Neural progenitor cell (in vitro differentiated cells): Measurements from ENCODE around the gene ZNF664. TPM values are rescaled to one million over a fixed set of nuclear protein-coding genes. Genes with fewer than 3 reads are reported as not detected.

Experiments used
- DNase-seq: peaks from one replicate; pipeline ENCODE4 v3.0.0-alpha.2; 2016; ENCODE audit warnings: low spot score
- H2AFZ ChIP-seq: fragments of 200-600 bp; sonication (generic); replicated peaks from 2 replicates; pipeline ENCODE4 v1.6.1; 2016; ENCODE audit warnings: antibody characterized with exemption
- H3F3A ChIP-seq: fragments of 200-600 bp; sonication (generic); 2 replicates; pipeline ENCODE4 v1.6.1; 2016; ENCODE audit warnings: antibody characterized with exemption, low read depth
- H3K27ac ChIP-seq: fragments of 200-600 bp; sonication (generic); 2 replicates; pipeline ENCODE4 v1.5.1; 2016; ENCODE audit warnings: mild to moderate bottlenecking
- H3K27me3 ChIP-seq: fragments of 200-600 bp; sonication (generic); 2 replicates; pipeline ENCODE4 v1.6.1; 2016; ENCODE audit warnings: mild to moderate bottlenecking, moderate library complexity
- H3K36me3 ChIP-seq: fragments of 200-600 bp; sonication (generic); 2 replicates; pipeline ENCODE4 v1.5.1; 2016
- H3K4me1 ChIP-seq: fragments of 200-600 bp; sonication (generic); 2 replicates; pipeline ENCODE4 v1.6.1; 2016; ENCODE audit warnings: mixed run types
- H3K4me2 ChIP-seq: fragments of 200-600 bp; sonication (generic); 2 replicates; pipeline ENCODE4 v1.6.1; 2016
- H3K4me3 ChIP-seq: fragments of 200-600 bp; sonication (generic); 2 replicates; pipeline ENCODE4 v1.5.1; 2016
- H3K79me2 ChIP-seq: fragments of 200-600 bp; sonication (generic); 2 replicates; pipeline ENCODE4 v1.6.1; 2016; ENCODE audit warnings: low read depth
- H3K9ac ChIP-seq: fragments of 200-600 bp; sonication (generic); 2 replicates; pipeline ENCODE4 v1.6.1; 2016
- H3K9me3 ChIP-seq: fragments of 200-600 bp; sonication (generic); 2 replicates; pipeline ENCODE4 v1.5.1; 2016; ENCODE audit warnings: low read depth
- H4K20me1 ChIP-seq: fragments of 200-600 bp; sonication (generic); 2 replicates; pipeline ENCODE4 v1.6.1; 2016; ENCODE audit warnings: low read depth
- H3K27ac Mint-ChIP-seq: 3 replicates; pipeline ENCODE4 v1.8.0; 2021; ENCODE audit warnings: mixed read lengths
- H3K27me3 Mint-ChIP-seq: 2 replicates; pipeline ENCODE4 v1.8.0; 2022; ENCODE audit warnings: low read depth, mild to moderate bottlenecking, inconsistent platforms, moderate library complexity, mixed read lengths; ENCODE audit not compliant: insufficient read depth
- H3K36me3 Mint-ChIP-seq: 3 replicates; pipeline ENCODE4 v1.8.0; 2021; ENCODE audit warnings: mixed read lengths
- H3K4me1 Mint-ChIP-seq: 3 replicates; pipeline ENCODE4 v1.8.0; 2021; ENCODE audit warnings: mixed read lengths
- H3K4me3 Mint-ChIP-seq: 3 replicates; pipeline ENCODE4 v1.8.0; 2021; ENCODE audit warnings: mild to moderate bottlenecking, moderate library complexity, mixed read lengths
- H3K9me3 Mint-ChIP-seq: 3 replicates; pipeline ENCODE4 v1.8.0; 2020; ENCODE audit warnings: mixed read lengths
- CTCF ChIP-seq: fragments of 200-600 bp; sonication (generic); IDR thresholded peaks from 2 replicates; pipeline ENCODE4 v1.5.1; 2017; ENCODE audit warnings: antibody characterized with exemption, mild to moderate bottlenecking
- EZH2 ChIP-seq: fragments of 200-600 bp; sonication (generic); IDR thresholded peaks from 2 replicates; pipeline ENCODE4 v1.6.1; 2017; ENCODE audit warnings: antibody characterized with exemption, mild to moderate bottlenecking, moderate library complexity
- EZH2phosphoT487 ChIP-seq: fragments of 200-600 bp; sonication (generic); IDR thresholded peaks from 2 replicates; pipeline ENCODE4 v1.6.1; 2017; ENCODE audit warnings: antibody characterized with exemption
- total RNA-seq: library from RNA; depleted of rRNA; stranded (reverse); fragments of >200 nt; gene quantifications from 2 replicates; pipeline ENCODE4 v1.2.3, GENCODE V29; 2015; ENCODE audit warnings: low replicate concordance

Gene ZNF664
- 133 and 172 TPM in 2 replicates for total RNA-seq

GRCh38 chr12:123972457-123973401 lies at the start of gene ZNF664, which contains the start of gene CCDC92:
ZNF664 (plus strand) TSS chr12:123973215; CDS start chr12:124012145, 38,930 bp downstream.
CCDC92 (minus strand) TSS chr12:123972831; CDS start chr12:123944305, 28,526 bp downstream.
- Histone ChIP-seq H3K27ac (peak within 1 kb of the TSS; percentile 85), H3K27me3 (peaks cover 46% of the 10 kb centered on the region), H2AFZ (peak within 1 kb of the TSS; percentile 65), H3K79me2 (peaks cover 53% of the 10 kb centered on the region), H3K9ac (peak within 1 kb of the TSS; percentile 40), H4K20me1 (peaks cover 79% of the 10 kb centered on the region), H3K4me3 (peak within 1 kb of the TSS; percentile 96), H3K4me1 (peaks cover 21% of the 10 kb centered on the region), H3K9me3 (no peaks in the 10 kb centered on the region), H3F3A (peaks cover 31% of the 10 kb centered on the region), H3K4me2 (peak within 1 kb of the TSS; percentile 93), H3K36me3 (peaks cover 11% of the 10 kb centered on the region)
- Mint-ChIP-seq H3K27ac (peak within 1 kb of the TSS; percentile 91), H3K4me3 (peak within 1 kb of the TSS; percentile 99), H3K4me1 (peaks cover 27% of the 10 kb centered on the region), H3K27me3 (no peaks in the 10 kb centered on the region), H3K9me3 (no peaks in the 10 kb centered on the region), H3K36me3 (peaks cover 18% of the 10 kb centered on the region)
- TF ChIP-seq EZH2phosphoT487: no peak
- TF ChIP-seq CTCF: peak; percentile 37
- no peak for TF ChIP-seq EZH2
- peak; percentile 99 for DNase-seq

DNA sequence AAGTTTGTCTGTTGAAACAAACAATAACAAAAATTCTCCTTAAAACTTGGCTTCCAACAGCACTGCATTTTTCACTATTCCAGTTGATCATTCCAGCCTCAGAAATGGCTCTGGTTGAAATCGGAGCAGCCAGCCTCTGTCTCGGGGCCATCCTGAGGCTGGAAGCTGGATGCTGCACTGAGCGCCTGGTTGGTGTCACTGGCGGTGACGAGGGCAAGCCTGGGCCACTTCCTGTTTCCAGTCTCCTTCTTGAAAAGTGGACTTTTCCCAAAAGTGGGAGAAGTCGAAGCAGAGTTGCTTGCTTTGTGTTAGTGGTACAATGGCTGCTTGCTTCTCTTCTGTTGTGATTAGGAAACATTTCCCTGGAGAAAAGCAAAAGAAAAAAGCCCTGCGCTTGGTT lies 49.1 kb upstream of the ZNF664 start:
- Mint-ChIP-seq H3K27me3 (peaks cover 2% of the 10 kb centered on the region), H3K4me1 (peaks cover 4% of the 10 kb centered on the region), H3K9me3 (no peaks in the 10 kb centered on the region), H3K27ac (no peak overlapping the region), H3K36me3 (no peaks in the 10 kb centered on the region), H3K4me3 (no peak overlapping the region)
- Histone ChIP-seq H3K27ac (no peak overlapping the region), H3K4me1 (no peaks in the 10 kb centered on the region), H3F3A (no peaks in the 10 kb centered on the region), H2AFZ (no peak overlapping the region), H3K79me2 (no peaks in the 10 kb centered on the region), H3K27me3 (peaks cover 36% of the 10 kb centered on the region), H3K36me3 (no peaks in the 10 kb centered on the region), H3K4me2 (no peak overlapping the region), H3K4me3 (no peak overlapping the region), H3K9ac (no peak overlapping the region), H3K9me3 (no peaks in the 10 kb centered on the region), H4K20me1 (no peaks in the 10 kb centered on the region)
- TF ChIP-seq EZH2phosphoT487 (no peak), CTCF (no peak), EZH2 (no peak)
- no peak for DNase-seq

- no peak overlapping the region for H3K4me3 Mint-ChIP-seq
These were observed 48.5 kb upstream of the ZNF664 start for GRCh38 chr12:123924539-123924938.

More at GRCh38 chr12:123924539-123924938, 48.5 kb upstream of the ZNF664 start:
- TF ChIP-seq CTCF (no peak), EZH2phosphoT487 (no peak), EZH2 (no peak)
- Histone ChIP-seq H4K20me1 (no peaks in the 10 kb centered on the region), H3K4me2 (no peak overlapping the region), H2AFZ (no peak overlapping the region), H3K79me2 (no peaks in the 10 kb centered on the region), H3K9me3 (no peaks in the 10 kb centered on the region), H3K27me3 (peaks cover 42% of the 10 kb centered on the region), H3K27ac (no peak overlapping the region), H3K9ac (no peak overlapping the region), H3F3A (no peaks in the 10 kb centered on the region), H3K4me1 (no peaks in the 10 kb centered on the region), H3K36me3 (no peaks in the 10 kb centered on the region), H3K4me3 (no peak overlapping the region)
- no peak for DNase-seq
- Mint-ChIP-seq H3K4me1 (peaks cover 8% of the 10 kb centered on the region), H3K27ac (no peak overlapping the region), H3K36me3 (no peaks in the 10 kb centered on the region), H3K27me3 (peaks cover 2% of the 10 kb centered on the region), H3K9me3 (no peaks in the 10 kb centered on the region)
